ENCODE measurements around the gene SLC35D1.

SLC35D1 gene

DNA sequence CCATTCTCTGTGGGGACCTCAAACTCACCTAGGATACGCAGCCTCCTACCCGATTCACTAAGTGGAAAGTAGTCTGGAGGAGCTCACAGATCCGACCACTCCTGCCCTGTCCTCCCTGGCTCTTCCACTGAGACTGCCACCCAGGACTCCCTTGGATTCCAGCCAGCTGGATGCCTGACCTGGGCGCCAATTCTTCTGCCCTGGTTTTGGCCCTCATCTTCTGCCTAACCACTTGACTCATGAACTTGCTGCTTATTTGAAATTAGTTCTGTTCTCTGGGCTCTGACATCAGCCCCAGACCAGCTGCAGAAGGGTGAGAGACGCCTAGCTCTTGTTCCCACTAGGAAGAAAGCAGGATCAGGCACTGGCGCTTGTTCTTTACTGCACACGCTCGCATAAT lies 48.9 kb downstream of the SLC35D1 start:
- H3K4me1 ChIP-seq, result no peaks in the 10 kb centered on the region; a peak in 1 of 20 replicates
- peaks cover 0 to 4% (median 0%) of the 10 kb centered on the region in 11 experiments; a peak in 4 of 22 replicates for H3K9me3 ChIP-seq (replicated peaks in 1 of 11)
- no peaks in the 10 kb centered on the region for H3K27me3 ChIP-seq
- no peak overlapping the region for H3K4me2 ChIP-seq
- no peak for TF ChIP-seq Cebpa-rat (IDR thresholded peaks at IDR 0.05)
- H3K27ac ChIP-seq, result no peak overlapping the region
- H3K36me3 ChIP-seq, result peaks cover 68 to 97% (median 88%) of the 10 kb centered on the region in 11 experiments
- H4K20me1 ChIP-seq, result peaks cover 0 to 4% (median 0%) of the 10 kb centered on the region in 11 experiments; a peak in 2 of 22 replicates
- no peak overlapping the region for H3K4me3 ChIP-seq
- H3K9ac ChIP-seq, result no peak overlapping the region

DNA sequence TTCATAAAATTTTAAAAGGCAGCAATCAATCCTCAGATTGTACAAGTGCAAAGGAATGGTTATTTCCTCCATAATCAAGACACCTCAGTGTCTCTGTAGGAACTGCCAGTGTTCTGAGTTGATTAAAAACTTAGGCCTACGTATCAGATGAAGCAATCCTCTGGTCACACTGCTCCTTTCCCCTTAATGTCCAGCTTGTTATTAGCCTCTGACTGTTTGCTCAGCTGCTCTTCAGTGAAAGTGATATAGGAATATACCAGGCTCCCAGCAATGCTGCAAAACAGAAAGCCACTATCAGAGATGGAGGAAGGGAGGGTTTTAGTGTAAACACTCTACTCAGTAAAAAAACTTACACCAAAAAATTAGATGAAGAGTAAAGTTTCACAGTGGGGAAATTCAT lies 49.8 kb downstream of the SLC35D1 start:
- no peak overlapping the region for H3K27ac ChIP-seq
- no peak overlapping the region for H3K4me2 ChIP-seq
- H3K27me3 ChIP-seq, result no peaks in the 10 kb centered on the region
- H3K9ac ChIP-seq, result no peak overlapping the region
- H3K9me3 ChIP-seq (replicated peaks in 1 of 11), result no peaks in the 10 kb centered on the region
- H3K4me3 ChIP-seq, result no peak overlapping the region
- H3K36me3 ChIP-seq, result peaks cover 59 to 93% (median 83%) of the 10 kb centered on the region in 11 experiments
- peaks cover 0 to 8% (median 3%) of the 10 kb centered on the region in 10 experiments; a peak in 10 of 20 replicates for H3K4me1 ChIP-seq
- TF ChIP-seq Cebpa-rat (IDR thresholded peaks at IDR 0.05), result no peak
- H4K20me1 ChIP-seq, result peaks cover 0 to 4% (median 0%) of the 10 kb centered on the region in 11 experiments; a peak in 2 of 22 replicates

DNA sequence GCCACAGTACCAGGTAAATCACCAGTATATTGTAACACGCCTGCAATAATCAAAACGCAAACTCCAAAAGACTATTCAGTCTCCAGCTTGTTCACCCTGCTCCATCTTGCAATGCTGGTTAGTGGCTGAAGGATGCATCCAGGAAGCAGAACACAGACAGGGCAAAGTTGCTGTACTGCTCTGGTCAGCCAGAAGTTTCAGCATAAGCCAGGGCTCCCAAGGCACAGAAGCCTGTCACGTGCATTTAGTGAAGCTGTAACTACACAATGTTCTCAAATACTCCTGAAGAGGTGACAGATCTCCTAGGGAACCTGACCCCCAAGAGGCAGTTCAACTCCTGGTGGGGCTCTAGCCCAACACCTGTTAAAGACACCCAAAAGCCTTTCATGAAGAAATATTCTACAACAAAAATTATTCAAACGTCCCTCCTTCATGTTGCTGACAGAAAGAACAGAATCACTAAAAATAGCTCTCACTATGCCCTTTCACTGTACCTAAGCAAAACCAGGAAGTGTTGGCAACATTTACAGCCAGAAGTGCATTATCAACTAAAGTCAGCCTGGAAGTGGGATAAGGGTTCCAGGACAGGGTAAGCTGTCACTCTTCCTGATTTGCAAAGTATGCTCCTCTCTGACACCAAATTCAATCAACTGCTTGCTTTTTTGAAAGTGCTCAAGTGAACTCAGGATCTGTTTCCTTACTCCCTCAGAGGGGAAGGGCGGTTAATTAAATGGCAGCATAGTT lies 52.1 kb downstream of the SLC35D1 start:
- Histone ChIP-seq H3K4me3 (no peak overlapping the region), H3K4me2 (no peak overlapping the region), H3K9ac (no peak overlapping the region), H3K27ac (no peak overlapping the region), H3K36me3 (peaks cover 51 to 88% (median 73%) of the 10 kb centered on the region in 11 experiments), H4K20me1 (no peaks in the 10 kb centered on the region; a peak in 2 of 22 replicates), H3K27me3 (no peaks in the 10 kb centered on the region), H3K4me1 (peaks cover 0 to 13% (median 8%) of the 10 kb centered on the region in 10 experiments; a peak in 13 of 20 replicates), H3K9me3 (replicated peaks in 1 of 11) (no peaks in the 10 kb centered on the region)
- TF ChIP-seq Cebpa-rat (IDR thresholded peaks at IDR 0.05), result no peak

DNA sequence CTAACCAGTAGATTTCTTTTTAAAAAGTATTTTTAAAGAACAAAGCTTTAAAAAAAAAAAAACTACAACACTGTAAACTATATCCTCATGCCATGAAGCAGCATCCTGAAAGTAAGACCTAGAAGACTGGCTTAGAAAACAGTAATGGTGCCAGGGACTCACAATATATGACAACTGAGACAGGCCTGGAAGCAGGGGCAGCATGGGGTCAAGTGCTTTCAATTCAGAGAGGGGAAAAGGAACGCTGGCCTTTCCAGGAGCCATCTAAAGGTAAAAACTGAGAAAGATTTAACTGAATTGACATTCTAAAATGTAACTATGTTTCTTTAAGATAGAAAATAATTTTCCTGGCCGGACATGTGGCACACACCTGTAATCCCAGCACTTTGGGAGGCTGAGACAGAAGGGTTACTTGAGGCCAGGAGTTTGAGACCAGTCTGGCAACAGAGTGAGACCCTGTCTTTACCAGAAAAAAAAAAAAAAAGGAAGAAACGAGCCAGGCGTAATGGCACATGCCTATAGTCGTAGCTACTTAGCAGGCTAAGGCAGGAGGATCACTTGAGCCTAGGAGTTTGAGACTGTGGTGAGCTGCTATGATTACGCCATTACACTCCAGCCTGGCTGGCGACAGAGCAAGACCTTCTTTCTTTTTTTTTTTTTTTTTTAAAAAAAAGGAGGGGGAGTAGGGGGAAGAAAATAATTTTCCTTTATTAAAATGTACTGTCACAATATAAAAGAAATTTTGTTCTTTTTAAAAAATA lies 54.1 kb downstream of the SLC35D1 start:
- no peaks in the 10 kb centered on the region for H3K9me3 ChIP-seq (replicated peaks in 1 of 11)
- no peak overlapping the region for H3K4me2 ChIP-seq
- H4K20me1 ChIP-seq, result no peaks in the 10 kb centered on the region; a peak in 1 of 22 replicates
- no peak for TF ChIP-seq Cebpa-rat (IDR thresholded peaks at IDR 0.05)
- H3K4me1 ChIP-seq, result peaks cover 5 to 13% (median 9%) of the 10 kb centered on the region in 10 experiments; a peak in 14 of 20 replicates
- no peaks in the 10 kb centered on the region for H3K27me3 ChIP-seq
- peaks cover 32 to 75% (median 55%) of the 10 kb centered on the region in 11 experiments for H3K36me3 ChIP-seq
- no peak overlapping the region for H3K27ac ChIP-seq
- no peak overlapping the region for H3K9ac ChIP-seq
- no peak overlapping the region for H3K4me3 ChIP-seq

DNA sequence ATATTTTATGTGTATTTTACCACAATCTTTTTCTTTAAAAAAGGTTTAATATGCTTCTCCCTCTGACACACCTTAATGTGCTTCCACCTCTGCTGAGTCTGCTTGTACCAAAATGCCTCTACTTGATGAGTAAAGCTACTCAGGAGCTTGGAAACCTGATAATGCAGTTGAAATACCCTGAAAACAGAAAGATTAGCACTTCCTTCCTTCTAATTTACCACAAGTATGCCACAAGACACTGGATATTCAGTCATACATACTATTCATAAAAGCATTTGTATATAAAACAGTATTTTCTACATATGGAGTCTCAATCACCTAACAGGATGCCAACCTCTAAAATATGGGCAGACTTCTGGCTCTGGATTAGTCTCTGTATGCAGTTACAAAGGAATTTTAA lies 55.0 kb downstream of the SLC35D1 start:
- peak overlapping the region in 5 of 11 experiments; percentile 13 to 33 (median 22); a peak in 6 of 22 replicates for H3K4me2 ChIP-seq
- peaks cover 24 to 66% (median 50%) of the 10 kb centered on the region in 11 experiments for H3K36me3 ChIP-seq
- peaks cover 5 to 13% (median 9%) of the 10 kb centered on the region in 10 experiments; a peak in 14 of 20 replicates for H3K4me1 ChIP-seq
- TF ChIP-seq Cebpa-rat (IDR thresholded peaks at IDR 0.05), result no peak
- no peaks in the 10 kb centered on the region for H3K27me3 ChIP-seq
- no peaks in the 10 kb centered on the region for H4K20me1 ChIP-seq
- H3K4me3 ChIP-seq, result no peak overlapping the region
- H3K27ac ChIP-seq, result no peak overlapping the region
- no peaks in the 10 kb centered on the region for H3K9me3 ChIP-seq (replicated peaks in 1 of 11)
- no peak overlapping the region for H3K9ac ChIP-seq

DNA sequence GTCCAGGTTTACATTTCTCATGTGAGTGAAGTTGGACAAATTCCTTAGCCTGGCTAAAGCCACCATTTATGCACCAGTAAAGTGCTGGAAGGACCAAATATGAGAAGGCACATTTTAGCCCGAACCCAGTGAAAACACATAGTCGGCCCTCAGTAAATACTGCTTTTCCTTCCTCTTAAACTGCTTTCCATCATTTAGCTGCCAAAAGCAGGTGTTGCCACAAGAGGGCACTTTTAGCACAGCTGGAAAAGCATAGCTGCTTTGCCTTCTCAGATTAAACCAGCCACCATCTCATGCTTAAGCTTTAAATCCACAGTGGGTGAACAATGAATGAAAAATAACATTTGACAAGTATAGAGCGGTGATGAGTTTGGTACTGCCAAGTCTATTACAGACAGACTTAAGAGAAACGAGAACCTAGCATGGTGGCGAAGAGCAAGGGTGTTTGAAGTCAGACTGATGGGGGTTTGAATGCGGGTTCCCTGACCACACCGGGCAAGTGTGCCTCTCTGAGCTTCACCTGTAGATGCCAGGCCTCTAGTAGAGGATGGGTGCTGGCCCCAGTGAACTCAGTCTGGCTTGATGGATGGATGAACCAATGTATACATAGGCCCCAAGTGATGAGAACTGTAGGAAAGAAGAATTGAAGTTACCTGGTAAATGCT lies 57.8 kb downstream of the SLC35D1 start:
- Histone ChIP-seq H3K4me3 (no peak overlapping the region), H4K20me1 (no peaks in the 10 kb centered on the region; a peak in 1 of 22 replicates), H3K27ac (no peak overlapping the region), H3K4me1 (peaks cover 5 to 13% (median 9%) of the 10 kb centered on the region in 10 experiments; a peak in 14 of 20 replicates), H3K9ac (no peak overlapping the region), H3K27me3 (no peaks in the 10 kb centered on the region), H3K36me3 (peaks cover 6 to 52% (median 32%) of the 10 kb centered on the region in 11 experiments; a peak in 18 of 22 replicates), H3K4me2 (peak overlapping the region in 2 of 11 experiments; percentile 38 to 41; a peak in 3 of 22 replicates), H3K9me3 (replicated peaks in 1 of 11) (no peaks in the 10 kb centered on the region)
- no peak for TF ChIP-seq Cebpa-rat (IDR thresholded peaks at IDR 0.05)

DNA sequence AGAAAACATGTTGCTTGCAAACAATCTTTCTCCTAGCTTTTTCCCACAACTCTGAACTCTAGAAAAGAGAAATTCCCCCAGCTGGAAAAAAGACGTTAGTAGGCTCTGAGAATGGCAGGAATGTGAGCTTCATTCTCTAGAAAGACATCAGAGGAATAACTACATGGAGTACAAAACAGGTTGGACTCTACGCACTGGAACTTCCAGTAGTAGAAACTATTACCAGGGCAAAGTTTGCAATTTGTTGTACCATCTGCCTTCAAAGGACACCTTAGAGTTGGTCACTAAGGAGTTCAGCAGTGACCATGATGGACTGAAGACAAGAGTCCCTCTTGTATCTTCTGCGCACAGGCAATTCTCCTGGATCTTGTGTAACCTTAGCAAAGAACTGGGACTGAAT lies 60.9 kb downstream of the SLC35D1 start:
- H3K4me3 ChIP-seq, result no peak overlapping the region
- peaks cover 20 to 54% (median 41%) of the 10 kb centered on the region in 11 experiments for H3K36me3 ChIP-seq
- no peaks in the 10 kb centered on the region for H3K27me3 ChIP-seq
- H3K9me3 ChIP-seq (replicated peaks in 1 of 11), result no peaks in the 10 kb centered on the region
- H4K20me1 ChIP-seq, result peaks cover 0 to 5% (median 0%) of the 10 kb centered on the region in 11 experiments; a peak in 2 of 22 replicates
- no peak for TF ChIP-seq Cebpa-rat (IDR thresholded peaks at IDR 0.05)
- H3K27ac ChIP-seq, result no peak overlapping the region
- H3K4me2 ChIP-seq, result no peak overlapping the region
- H3K4me1 ChIP-seq, result peaks cover 0 to 5% (median 0%) of the 10 kb centered on the region in 10 experiments; a peak in 2 of 20 replicates
- no peak overlapping the region for H3K9ac ChIP-seq

DNA sequence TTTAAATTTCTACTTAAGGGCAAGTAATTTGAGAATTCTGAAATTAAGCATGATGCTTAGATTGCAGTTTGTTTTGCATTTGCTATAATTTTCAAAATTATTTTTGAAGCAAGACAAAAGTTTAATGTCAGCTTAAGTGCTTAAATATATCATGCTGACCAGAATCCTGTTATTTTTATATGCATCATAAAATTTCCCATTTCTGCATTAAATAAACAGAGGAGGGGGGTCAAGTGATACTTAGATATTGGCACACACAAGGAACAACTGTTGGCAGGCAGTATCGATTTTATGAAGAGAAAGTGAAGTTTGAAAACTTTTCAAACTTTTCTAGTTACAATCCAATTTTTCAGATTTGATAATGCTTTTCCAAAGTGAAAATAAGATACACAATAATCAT lies 68.1 kb downstream of the SLC35D1 start:
- Histone ChIP-seq H3K4me3 (no peak overlapping the region), H3K9ac (no peak overlapping the region), H3K27me3 (no peaks in the 10 kb centered on the region), H3K4me2 (no peak overlapping the region), H3K4me1 (peaks cover 0 to 12% (median 10%) of the 10 kb centered on the region in 10 experiments; a peak in 17 of 20 replicates), H3K27ac (no peak overlapping the region), H3K36me3 (peaks cover 78 to 98% (median 87%) of the 10 kb centered on the region in 11 experiments), H3K9me3 (replicated peaks in 1 of 11) (no peaks in the 10 kb centered on the region), H4K20me1 (peaks cover 0 to 22% (median 0%) of the 10 kb centered on the region in 11 experiments; a peak in 3 of 22 replicates)
- no peak for TF ChIP-seq Cebpa-rat (IDR thresholded peaks at IDR 0.05)
